Caco-2 (cell line): ENCODE measurements around the gene DSPP. TPM values are rescaled to one million over a fixed set of nuclear protein-coding genes. Genes with fewer than 3 reads are reported as not detected.

Experiments used
- BruUV-seq: library from RNA; stranded (reverse); fragments of 400-500 nt; replicated peaks from 2 replicates; lab custom pipeline; 2021; lab: Mats Ljungman, UMichigan
- CTCF ChIA-PET: fragments of 300-600 bp; sonication (Branson Sonifier 250); formaldehyde crosslinking; loops from one replicate; lab custom pipeline; 2022; ENCODE audit warnings: antibody characterized with exemption; lab: Charles Lee
- POLR2A ChIA-PET: fragments of 300-600 bp; sonication (Branson Sonifier 250); formaldehyde crosslinking; loops from one replicate; lab custom pipeline; 2022; ENCODE audit warnings: antibody characterized with exemption; lab: Charles Lee
- DNase-seq, 2 experiments: peaks; one replicate each; pipeline versions ENCODE4 v3.0.0 to v3.0.0-alpha.2; 2020 to 2022
- H3K27me3 ChIP-seq: replicated peaks from 2 replicates; pipeline ENCODE4 v1.6.0; 2011; ENCODE audit warnings: low read length; ENCODE audit not compliant: control insufficient read depth, insufficient read depth
- H3K36me3 ChIP-seq: 2 replicates; pipeline ENCODE4 v1.5.1; 2011; ENCODE audit warnings: low read length; ENCODE audit not compliant: control insufficient read depth, insufficient read depth
- H3K4me1 ChIP-seq: fragments of 250-450 bp; sonication (Bioruptor Pico); 2 replicates; pipeline ENCODE4 v1.5.1; 2020; ENCODE audit warnings: mild to moderate bottlenecking
- H3K4me3 ChIP-seq: 2 replicates; pipeline ENCODE4 v1.5.1; 2011; ENCODE audit warnings: low read depth, mild to moderate bottlenecking, control low read depth, low read length
- H3K9me3 ChIP-seq: fragments of 250-450 bp; sonication (Bioruptor Pico); 2 replicates; pipeline ENCODE4 v1.5.1; 2020; ENCODE audit warnings: mild to moderate bottlenecking, moderate library complexity
- H3K27ac Mint-ChIP-seq: one replicate; pipeline ENCODE4 v1.8.0; 2022; ENCODE audit warnings: mixed read lengths; ENCODE audit not compliant: unreplicated experiment
- H3K27me3 Mint-ChIP-seq: one replicate; pipeline ENCODE4 v1.8.0; 2022; ENCODE audit warnings: mixed read lengths; ENCODE audit not compliant: insufficient read depth, unreplicated experiment
- H3K36me3 Mint-ChIP-seq: one replicate; pipeline ENCODE4 v1.8.0; 2022; ENCODE audit warnings: mild to moderate bottlenecking, mixed read lengths; ENCODE audit not compliant: insufficient read depth, unreplicated experiment
- H3K4me1 Mint-ChIP-seq: one replicate; pipeline ENCODE4 v1.8.0; 2022; ENCODE audit warnings: low read depth, mixed read lengths; ENCODE audit not compliant: unreplicated experiment
- H3K4me3 Mint-ChIP-seq: one replicate; pipeline ENCODE4 v1.8.0; 2022; ENCODE audit warnings: mild to moderate bottlenecking, moderate library complexity, mixed read lengths; ENCODE audit not compliant: unreplicated experiment
- H3K9me3 Mint-ChIP-seq: one replicate; pipeline ENCODE4 v1.8.0; 2022; ENCODE audit warnings: mixed read lengths; ENCODE audit not compliant: unreplicated experiment
- intact Hi-C: fragments of 100-400 bp; cut with micrococcal nuclease; formaldehyde crosslinking; loops from one replicate; pipeline ENCODE4 v1.10.0; 2022; ENCODE audit not compliant: unreplicated experiment
- total RNA-seq: library from RNA; stranded (reverse); gene quantifications from 2 replicates; pipeline ENCODE4 v1.2.3, GENCODE V29; 2022
- TF ChIP-seq, protein P1 (sequence below), 2 experiments: fragments of 200-600 bp in 1 of 2; IDR thresholded peaks; 1 replicate in 1 of 2; 2 replicates in 1 of 2; pipeline versions ENCODE4 v1.5.1 to v1.8.0; 2011 to 2022; ENCODE audit warnings: antibody characterized with exemption in 1 of 2, control low read depth in 1 of 2, inconsistent platforms in 1 of 2, low read depth in 1 of 2, low read length in 1 of 2, mild to moderate bottlenecking in 1 of 2, moderate library complexity in 1 of 2; ENCODE audit not compliant: insufficient read depth in 1 of 2, severe bottlenecking in 1 of 2, unreplicated experiment in 1 of 2

DSPP gene
- total RNA-seq, 1 experiment from 2014 or later = not detected

DNA sequence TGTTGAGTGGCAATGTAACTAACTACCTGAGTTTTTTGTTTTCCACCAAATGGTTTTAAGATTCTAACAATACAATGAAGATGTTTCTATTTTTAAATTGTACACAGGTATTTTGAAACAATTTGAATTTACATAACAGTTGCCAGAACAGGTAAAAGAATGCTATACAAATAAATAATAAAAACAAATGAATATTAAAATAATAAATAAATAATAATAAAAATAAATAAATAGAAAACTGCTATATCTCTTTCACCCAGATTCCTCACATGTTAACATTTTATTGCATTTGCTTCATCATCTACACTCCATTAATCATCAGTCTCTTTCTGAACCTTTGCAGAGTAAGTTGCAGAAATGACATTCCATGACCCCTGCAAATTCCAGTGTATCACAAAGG is 32.3 kb upstream of the DSPP start:
- ChIA-PET CTCF (no interaction called here), POLR2A (no interaction called here)
- Histone ChIP-seq H3K36me3 (no peaks in the 10 kb centered on the region), H3K4me3 (no peak overlapping the region), H3K9me3 (no peaks in the 10 kb centered on the region), H3K27me3 (no peaks in the 10 kb centered on the region), H3K4me1 (no peaks in the 10 kb centered on the region)
- Mint-ChIP-seq H3K27ac (no peak overlapping the region), H3K4me1 (no peaks in the 10 kb centered on the region), H3K36me3 (no peaks in the 10 kb centered on the region), H3K9me3 (no peaks in the 10 kb centered on the region), H3K27me3 (peaks cover 5% of the 10 kb centered on the region), H3K4me3 (no peak overlapping the region)
- intact Hi-C loops = no loop called here
- TF ChIP-seq, protein P1, sequence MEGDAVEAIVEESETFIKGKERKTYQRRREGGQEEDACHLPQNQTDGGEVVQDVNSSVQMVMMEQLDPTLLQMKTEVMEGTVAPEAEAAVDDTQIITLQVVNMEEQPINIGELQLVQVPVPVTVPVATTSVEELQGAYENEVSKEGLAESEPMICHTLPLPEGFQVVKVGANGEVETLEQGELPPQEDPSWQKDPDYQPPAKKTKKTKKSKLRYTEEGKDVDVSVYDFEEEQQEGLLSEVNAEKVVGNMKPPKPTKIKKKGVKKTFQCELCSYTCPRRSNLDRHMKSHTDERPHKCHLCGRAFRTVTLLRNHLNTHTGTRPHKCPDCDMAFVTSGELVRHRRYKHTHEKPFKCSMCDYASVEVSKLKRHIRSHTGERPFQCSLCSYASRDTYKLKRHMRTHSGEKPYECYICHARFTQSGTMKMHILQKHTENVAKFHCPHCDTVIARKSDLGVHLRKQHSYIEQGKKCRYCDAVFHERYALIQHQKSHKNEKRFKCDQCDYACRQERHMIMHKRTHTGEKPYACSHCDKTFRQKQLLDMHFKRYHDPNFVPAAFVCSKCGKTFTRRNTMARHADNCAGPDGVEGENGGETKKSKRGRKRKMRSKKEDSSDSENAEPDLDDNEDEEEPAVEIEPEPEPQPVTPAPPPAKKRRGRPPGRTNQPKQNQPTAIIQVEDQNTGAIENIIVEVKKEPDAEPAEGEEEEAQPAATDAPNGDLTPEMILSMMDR (IDR thresholded peaks at IDR 0.05; ENCODE audit: insufficient read depth in 1 of 2, low read depth in 1 of 2, low read length in 1 of 2, severe bottlenecking in 1 of 2, unreplicated experiment in 1 of 2) = no peak
- no peak for DNase-seq
- no TSS peak for BruUV-seq

DNA sequence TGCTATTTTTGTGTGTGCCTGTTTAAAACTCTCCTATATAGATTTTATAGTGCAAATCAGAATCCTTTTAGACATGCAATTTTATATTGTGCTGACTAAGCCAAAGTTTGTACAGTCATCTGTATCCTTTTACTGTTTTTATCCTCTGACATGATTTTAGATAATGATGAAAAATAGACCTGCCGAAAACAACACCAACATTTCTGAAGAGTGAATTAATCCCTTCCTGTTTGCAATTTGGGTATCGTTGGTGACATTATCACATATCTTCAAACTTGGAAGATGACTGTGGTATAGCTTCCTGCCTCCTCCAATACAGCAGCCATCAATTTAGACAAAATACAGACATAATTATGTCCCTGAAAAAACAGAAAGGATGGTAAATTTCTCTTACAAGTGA is 28.9 kb upstream of the DSPP start:
- no peaks in the 10 kb centered on the region for H3K9me3 Mint-ChIP-seq
- ChIA-PET CTCF (no interaction called here), POLR2A (no interaction called here)
- H3K27ac Mint-ChIP-seq = no peak overlapping the region
- no peaks in the 10 kb centered on the region for H3K27me3 Mint-ChIP-seq
- TF ChIP-seq, protein P1 (IDR thresholded peaks at IDR 0.05; ENCODE audit: insufficient read depth in 1 of 2, low read depth in 1 of 2, low read length in 1 of 2, severe bottlenecking in 1 of 2, unreplicated experiment in 1 of 2) = no peak
- no peaks in the 10 kb centered on the region for H3K36me3 Mint-ChIP-seq
- H3K4me3 Mint-ChIP-seq = no peak overlapping the region
- BruUV-seq = no TSS peak
- Histone ChIP-seq H3K4me1 (no peaks in the 10 kb centered on the region), H3K9me3 (no peaks in the 10 kb centered on the region), H3K27me3 (no peaks in the 10 kb centered on the region), H3K36me3 (no peaks in the 10 kb centered on the region), H3K4me3 (no peak overlapping the region)
- no peaks in the 10 kb centered on the region for H3K4me1 Mint-ChIP-seq
- intact Hi-C loops = no loop called here
- no peak for DNase-seq

DNA sequence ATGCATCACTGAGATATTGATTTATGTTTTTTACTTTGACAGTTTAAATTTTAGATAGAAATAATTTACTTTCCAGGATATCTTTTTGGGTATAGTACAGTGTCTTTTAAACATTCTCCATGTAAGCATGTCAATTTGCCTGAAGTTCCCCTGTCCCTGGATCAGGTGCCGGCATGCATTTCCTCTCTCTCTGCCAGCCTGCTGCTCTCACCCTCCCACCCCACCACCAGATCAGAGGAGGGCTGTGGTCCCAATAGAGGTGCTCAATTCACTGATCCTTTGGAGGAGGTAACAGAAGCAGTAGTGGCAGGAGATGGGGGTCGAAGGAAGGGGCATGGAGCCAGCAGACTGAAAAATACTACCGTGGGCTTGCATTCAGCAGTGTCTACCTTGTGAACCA is 28.3 kb upstream of the DSPP start:
- Mint-ChIP-seq H3K27me3 (no peaks in the 10 kb centered on the region), H3K4me1 (no peaks in the 10 kb centered on the region), H3K4me3 (no peak overlapping the region), H3K27ac (no peak overlapping the region), H3K9me3 (no peaks in the 10 kb centered on the region), H3K36me3 (no peaks in the 10 kb centered on the region)
- TF ChIP-seq, protein P1 (IDR thresholded peaks at IDR 0.05; ENCODE audit: insufficient read depth in 1 of 2, low read depth in 1 of 2, low read length in 1 of 2, severe bottlenecking in 1 of 2, unreplicated experiment in 1 of 2) = no peak
- POLR2A ChIA-PET = no interaction called here
- no peaks in the 10 kb centered on the region for H3K27me3 ChIP-seq
- BruUV-seq = no TSS peak
- no peaks in the 10 kb centered on the region for H3K9me3 ChIP-seq
- no peaks in the 10 kb centered on the region for H3K36me3 ChIP-seq
- intact Hi-C loops = no loop called here
- H3K4me1 ChIP-seq = no peaks in the 10 kb centered on the region
- no peak overlapping the region for H3K4me3 ChIP-seq
- CTCF ChIA-PET = no interaction called here
- DNase-seq = no peak
